ENCODE data around the gene CUX1.

The CUX1 gene

GRCh38 chr7:101884671-101885596 is 67.5 kb downstream of the CUX1 start (continued):
- TF ChIP-seq BCL6B (tag by site-specific recombination; IDR thresholded peaks at IDR 0.05) (no peak), ZNF558 (tag by site-specific recombination; IDR thresholded peaks at IDR 0.05) (no peak), ZBTB8A (tag by site-specific recombination; IDR thresholded peaks at IDR 0.05) (peak; percentile 51), ZNF2 (tag by site-specific recombination; IDR thresholded peaks at IDR 0.05) (no peak), ZNF513 (tag by site-specific recombination; IDR thresholded peaks at IDR 0.05) (no peak), SP3 (tag by site-specific recombination; IDR thresholded peaks at IDR 0.05) (no peak), ZXDB (tag by site-specific recombination; IDR thresholded peaks at IDR 0.05) (no peak), ZBTB21 (tag by site-specific recombination; IDR thresholded peaks at IDR 0.05) (no peak), PRDM10 (tag by site-specific recombination; IDR thresholded peaks at IDR 0.05) (peak; percentile 41; the same call in 1 of the 2 replicates), ZFP3 (tag by site-specific recombination; IDR thresholded peaks at IDR 0.05; ENCODE audit: low read depth) (no peak), OVOL3 (tag by site-specific recombination; IDR thresholded peaks at IDR 0.05) (no peak), OSR2 (tag by site-specific recombination; IDR thresholded peaks at IDR 0.05) (peak; percentile 38; the same call in 1 of the 2 replicates), ZNF629 (tag by site-specific recombination; IDR thresholded peaks at IDR 0.05) (no peak), MZF1 (tag by site-specific recombination; IDR thresholded peaks at IDR 0.05; ENCODE audit: borderline replicate concordance) (no peak), ZNF354C (tag by site-specific recombination; IDR thresholded peaks at IDR 0.05; ENCODE audit: borderline replicate concordance, low read depth) (no peak), ZNF362 (tag by site-specific recombination; IDR thresholded peaks at IDR 0.05) (no peak)
- TF ChIP-seq, protein P1, sequence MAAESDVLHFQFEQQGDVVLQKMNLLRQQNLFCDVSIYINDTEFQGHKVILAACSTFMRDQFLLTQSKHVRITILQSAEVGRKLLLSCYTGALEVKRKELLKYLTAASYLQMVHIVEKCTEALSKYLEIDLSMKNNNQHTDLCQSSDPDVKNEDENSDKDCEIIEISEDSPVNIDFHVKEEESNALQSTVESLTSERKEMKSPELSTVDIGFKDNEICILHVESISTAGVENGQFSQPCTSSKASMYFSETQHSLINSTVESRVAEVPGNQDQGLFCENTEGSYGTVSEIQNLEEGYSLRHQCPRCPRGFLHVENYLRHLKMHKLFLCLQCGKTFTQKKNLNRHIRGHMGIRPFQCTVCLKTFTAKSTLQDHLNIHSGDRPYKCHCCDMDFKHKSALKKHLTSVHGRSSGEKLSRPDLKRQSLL (tag by site-specific recombination; IDR thresholded peaks at IDR 0.05) = 0 out of 2 replicates have a peak, but pooled peaks have one; percentile 14

DNA sequence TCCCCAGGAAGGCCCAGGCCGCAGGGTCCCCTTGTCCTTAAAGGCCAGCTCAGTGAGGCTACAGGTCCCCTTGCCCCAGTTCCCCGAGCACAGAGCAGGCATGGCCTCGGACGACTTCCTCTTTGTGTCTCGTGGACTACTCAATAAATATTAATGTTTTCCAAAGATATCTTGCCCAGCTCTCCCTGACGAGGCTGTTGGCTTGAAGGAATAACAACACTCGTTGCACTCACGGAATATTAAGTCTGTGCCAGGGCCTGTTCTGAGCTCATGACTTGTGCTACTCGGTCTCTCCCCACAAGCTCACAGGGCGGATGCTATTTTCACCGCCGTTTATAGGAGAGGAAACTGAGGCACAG is 68.2 kb downstream of the CUX1 start:
- no peak overlapping the region for H3K27ac ChIP-seq (ENCODE audit: extremely low read depth, low read depth, low read length)
- POLR2A ChIA-PET = no interaction called here
- peaks cover 28% of the 10 kb centered on the region for H3K4me1 ChIP-seq (ENCODE audit: control insufficient read depth, insufficient read depth, low read length)
- no peak overlapping the region for H3K4me3 ChIP-seq (ENCODE audit: low read depth, low read length)
- no peaks in the 10 kb centered on the region for H3K36me3 ChIP-seq (ENCODE audit: control insufficient read depth in 2 of 2, insufficient read depth in 1 of 2, low read length in 2 of 2)
- H3K9me3 ChIP-seq (ENCODE audit: control insufficient read depth, insufficient read depth, low read depth, low read length) = no peaks in the 10 kb centered on the region
- CTCF ChIA-PET = no interaction called here
- TF ChIP-seq ZNF121 (tag by site-specific recombination; IDR thresholded peaks at IDR 0.05) = no peak
- no peak for TF ChIP-seq ZFP69B (tag by site-specific recombination; IDR thresholded peaks at IDR 0.05)
- no peak for TF ChIP-seq ZNF585B (tag by site-specific recombination; IDR thresholded peaks at IDR 0.05)
- TF ChIP-seq, protein P2, sequence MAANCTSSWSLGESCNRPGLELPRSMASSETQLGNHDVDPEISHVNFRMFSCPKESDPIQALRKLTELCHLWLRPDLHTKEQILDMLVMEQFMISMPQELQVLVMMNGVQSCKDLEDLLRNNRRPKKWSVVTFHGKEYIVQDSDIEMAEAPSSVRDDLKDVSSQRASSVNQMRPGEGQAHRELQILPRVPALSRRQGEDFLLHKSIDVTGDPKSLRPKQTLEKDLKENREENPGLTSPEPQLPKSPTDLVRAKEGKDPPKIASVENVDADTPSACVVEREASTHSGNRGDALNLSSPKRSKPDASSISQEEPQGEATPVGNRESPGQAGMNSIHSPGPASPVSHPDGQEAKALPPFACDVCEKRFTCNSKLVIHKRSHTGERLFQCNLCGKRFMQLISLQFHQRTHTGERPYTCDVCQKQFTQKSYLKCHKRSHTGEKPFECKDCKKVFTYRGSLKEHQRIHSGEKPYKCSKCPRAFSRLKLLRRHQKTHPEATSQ (tag by site-specific recombination; IDR thresholded peaks at IDR 0.05) = no peak
- no peak for TF ChIP-seq ZSCAN4 (tag by site-specific recombination; IDR thresholded peaks at IDR 0.05)
- TF ChIP-seq ZNF362 (tag by site-specific recombination; IDR thresholded peaks at IDR 0.05) = no peak
